ENCODE results near the gene SCP2. TPM values are rescaled to one million over a fixed set of nuclear protein-coding genes. Genes with fewer than 3 reads are reported as not detected.

Gene SCP2
- total RNA-seq, 3 donors from 2014 or later, result 97.3 to 144 (median 139) TPM

GRCh38 chr1:53092659-53093450 is 165.8 kb downstream of the SCP2 start:
- DNase-seq (ENCODE audit: low spot score in 2 of 2), result no peak
- no peak overlapping the region for H3K27ac ChIP-seq
- H3K9me3 ChIP-seq, result no peaks in the 10 kb centered on the region
- H3K4me1 ChIP-seq, result no peaks in the 10 kb centered on the region
- intact Hi-C loops (cut with DNase I; ENCODE audit: low total_unique reads), result no loop called here
- H3K27me3 ChIP-seq, result no peaks in the 10 kb centered on the region
- no peaks in the 10 kb centered on the region for H3K36me3 ChIP-seq
- H3K4me3 ChIP-seq, result no peak overlapping the region
- no peak for TF ChIP-seq POLR2A (IDR thresholded peaks at IDR 0.05)
- no peak for TF ChIP-seq POLR2AphosphoS5 (IDR thresholded peaks at IDR 0.05)
- TF ChIP-seq CTCF (IDR thresholded peaks at IDR 0.05), result no peak

GRCh38 chr1:53093451-53093754 is 166.3 kb downstream of the SCP2 start:
- H3K27ac ChIP-seq, result no peak overlapping the region
- intact Hi-C loops (cut with DNase I; ENCODE audit: low total_unique reads), result no loop called here
- DNase-seq (ENCODE audit: low spot score in 2 of 2), result no peak
- TF ChIP-seq POLR2A (IDR thresholded peaks at IDR 0.05) (no peak), POLR2AphosphoS5 (IDR thresholded peaks at IDR 0.05) (no peak), CTCF (IDR thresholded peaks at IDR 0.05) (no peak)
- H3K36me3 ChIP-seq, result no peaks in the 10 kb centered on the region
- no peaks in the 10 kb centered on the region for H3K27me3 ChIP-seq
- no peaks in the 10 kb centered on the region for H3K4me1 ChIP-seq
- H3K4me3 ChIP-seq, result no peak overlapping the region
- no peaks in the 10 kb centered on the region for H3K9me3 ChIP-seq

- TF ChIP-seq POLR2AphosphoS5 (IDR thresholded peaks at IDR 0.05) (no peak), POLR2A (IDR thresholded peaks at IDR 0.05) (no peak), CTCF (IDR thresholded peaks at IDR 0.05) (no peak)
- no peak for DNase-seq (ENCODE audit: low spot score in 2 of 2)
- H3K27ac ChIP-seq, result no peak overlapping the region
- H3K9me3 ChIP-seq, result no peaks in the 10 kb centered on the region
- no peak overlapping the region for H3K4me3 ChIP-seq
- no peaks in the 10 kb centered on the region for H3K4me1 ChIP-seq
- H3K36me3 ChIP-seq, result no peaks in the 10 kb centered on the region
- H3K27me3 ChIP-seq, result no peaks in the 10 kb centered on the region
- intact Hi-C loops (cut with DNase I; ENCODE audit: low total_unique reads), result no loop called here
Observed at GRCh38 chr1:53093778-53094532, 166.9 kb downstream of the SCP2 start.

GRCh38 chr1:53094533-53094919 is 167.4 kb downstream of the SCP2 start:
- Histone ChIP-seq H3K27ac (no peak overlapping the region), H3K4me1 (no peaks in the 10 kb centered on the region), H3K4me3 (no peak overlapping the region), H3K36me3 (no peaks in the 10 kb centered on the region), H3K27me3 (no peaks in the 10 kb centered on the region), H3K9me3 (no peaks in the 10 kb centered on the region)
- DNase-seq (ENCODE audit: low spot score in 2 of 2), result no peak
- TF ChIP-seq POLR2A (IDR thresholded peaks at IDR 0.05) (no peak), CTCF (IDR thresholded peaks at IDR 0.05) (no peak), POLR2AphosphoS5 (IDR thresholded peaks at IDR 0.05) (no peak)
- intact Hi-C loops (cut with DNase I; ENCODE audit: low total_unique reads), result no loop called here

Other genes starting within 250 kb of the SCP2 start
- gene COA7, start 228.9 kb upstream of the SCP2 start, total RNA-seq, result 10 to 100 TPM in 1 of 3 donors, 1 to 10 TPM in 2; 7.4 to 12.8 (median 9.8) TPM
- gene ZYG11B, start 200.8 kb upstream of the SCP2 start, total RNA-seq, result 10 to 100 TPM; 38.7 to 47.6 (median 47.4) TPM
- 1 to 10 TPM in 2 of 3 donors, not detected in 1; 1.2 to 2.0 TPM for gene ZYG11A, start 84.5 kb upstream of the SCP2 start, total RNA-seq
- 100 to 1,000 TPM; 157 to 202 (median 182) TPM for gene ECHDC2, start 5.5 kb upstream of the SCP2 start, total RNA-seq
- gene PODN, start 134.9 kb downstream of the SCP2 start, total RNA-seq, result 100 to 1,000 TPM in 1 of 3 donors, 10 to 100 TPM in 2; 55.1 to 246 (median 83.1) TPM
- gene SLC1A7, start 215.4 kb downstream of the SCP2 start, total RNA-seq, result under 1 TPM in 1 of 3 donors, not detected in 2; 0.16 TPM